ENCODE data around the gene KCNJ10.

Gene KCNJ10

DNA sequence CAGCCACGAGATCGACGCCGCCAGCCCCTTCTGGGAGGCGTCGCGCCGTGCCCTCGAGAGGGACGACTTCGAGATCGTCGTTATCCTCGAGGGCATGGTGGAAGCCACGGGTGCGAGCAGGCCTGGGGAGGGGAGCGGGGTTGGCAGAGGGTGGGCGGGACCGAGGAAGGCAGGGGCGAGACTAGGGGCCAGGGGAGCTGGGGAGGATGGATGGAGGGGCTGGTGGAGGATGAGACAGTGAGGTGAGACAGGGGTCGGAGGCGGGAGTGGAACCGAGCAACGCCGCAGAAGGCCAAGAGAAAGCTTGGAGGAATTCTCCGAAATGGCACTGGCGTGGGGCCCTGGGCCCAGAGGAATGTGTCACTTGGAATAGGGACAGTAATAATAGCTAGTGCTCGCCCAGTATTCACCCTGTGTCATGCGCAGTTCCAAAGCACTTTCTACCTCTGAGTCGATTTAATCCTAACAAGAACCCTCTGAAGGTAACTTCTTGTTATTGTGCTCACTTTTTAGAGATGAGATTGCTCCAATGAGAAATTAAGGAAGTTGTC, 14.9 kb upstream of the KCNJ10 start (continued):
- TF ChIP-seq, protein P1, sequence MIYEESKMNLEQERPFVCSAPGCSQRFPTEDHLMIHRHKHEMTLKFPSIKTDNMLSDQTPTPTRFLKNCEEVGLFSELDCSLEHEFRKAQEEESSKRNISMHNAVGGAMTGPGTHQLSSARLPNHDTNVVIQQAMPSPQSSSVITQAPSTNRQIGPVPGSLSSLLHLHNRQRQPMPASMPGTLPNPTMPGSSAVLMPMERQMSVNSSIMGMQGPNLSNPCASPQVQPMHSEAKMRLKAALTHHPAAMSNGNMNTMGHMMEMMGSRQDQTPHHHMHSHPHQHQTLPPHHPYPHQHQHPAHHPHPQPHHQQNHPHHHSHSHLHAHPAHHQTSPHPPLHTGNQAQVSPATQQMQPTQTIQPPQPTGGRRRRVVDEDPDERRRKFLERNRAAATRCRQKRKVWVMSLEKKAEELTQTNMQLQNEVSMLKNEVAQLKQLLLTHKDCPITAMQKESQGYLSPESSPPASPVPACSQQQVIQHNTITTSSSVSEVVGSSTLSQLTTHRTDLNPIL (CRISPR knock-in tag; IDR thresholded peaks at IDR 0.05; ENCODE audit: low read depth), result no peak
- TF ChIP-seq ISL1 (CRISPR knock-in tag; IDR thresholded peaks at IDR 0.05), result no peak

GRCh38 chr1:160083968-160084770, 14.2 kb upstream of the KCNJ10 start:
- TF ChIP-seq PPARA (CRISPR knock-in tag; IDR thresholded peaks at IDR 0.05; ENCODE audit: borderline replicate concordance) (no peak), ISL1 (CRISPR knock-in tag; IDR thresholded peaks at IDR 0.05) (no peak), RARB (CRISPR knock-in tag; IDR thresholded peaks at IDR 0.05) (no peak), TOX (CRISPR knock-in tag; IDR thresholded peaks at IDR 0.05; ENCODE audit: borderline replicate concordance) (no peak), ZNF8 (CRISPR knock-in tag; IDR thresholded peaks at IDR 0.05) (no peak), PATZ1 (CRISPR knock-in tag; IDR thresholded peaks at IDR 0.05; ENCODE audit: borderline replicate concordance) (no peak), ZFP30 (CRISPR knock-in tag; IDR thresholded peaks at IDR 0.05) (no peak), POU6F1 (CRISPR knock-in tag; IDR thresholded peaks at IDR 0.05; ENCODE audit: borderline replicate concordance, low read depth) (no peak), SNAI2 (CRISPR knock-in tag; IDR thresholded peaks at IDR 0.05) (no peak), ARNTL (CRISPR knock-in tag; IDR thresholded peaks at IDR 0.05; ENCODE audit: borderline replicate concordance, low read depth) (no peak)
- TF ChIP-seq, protein P2, sequence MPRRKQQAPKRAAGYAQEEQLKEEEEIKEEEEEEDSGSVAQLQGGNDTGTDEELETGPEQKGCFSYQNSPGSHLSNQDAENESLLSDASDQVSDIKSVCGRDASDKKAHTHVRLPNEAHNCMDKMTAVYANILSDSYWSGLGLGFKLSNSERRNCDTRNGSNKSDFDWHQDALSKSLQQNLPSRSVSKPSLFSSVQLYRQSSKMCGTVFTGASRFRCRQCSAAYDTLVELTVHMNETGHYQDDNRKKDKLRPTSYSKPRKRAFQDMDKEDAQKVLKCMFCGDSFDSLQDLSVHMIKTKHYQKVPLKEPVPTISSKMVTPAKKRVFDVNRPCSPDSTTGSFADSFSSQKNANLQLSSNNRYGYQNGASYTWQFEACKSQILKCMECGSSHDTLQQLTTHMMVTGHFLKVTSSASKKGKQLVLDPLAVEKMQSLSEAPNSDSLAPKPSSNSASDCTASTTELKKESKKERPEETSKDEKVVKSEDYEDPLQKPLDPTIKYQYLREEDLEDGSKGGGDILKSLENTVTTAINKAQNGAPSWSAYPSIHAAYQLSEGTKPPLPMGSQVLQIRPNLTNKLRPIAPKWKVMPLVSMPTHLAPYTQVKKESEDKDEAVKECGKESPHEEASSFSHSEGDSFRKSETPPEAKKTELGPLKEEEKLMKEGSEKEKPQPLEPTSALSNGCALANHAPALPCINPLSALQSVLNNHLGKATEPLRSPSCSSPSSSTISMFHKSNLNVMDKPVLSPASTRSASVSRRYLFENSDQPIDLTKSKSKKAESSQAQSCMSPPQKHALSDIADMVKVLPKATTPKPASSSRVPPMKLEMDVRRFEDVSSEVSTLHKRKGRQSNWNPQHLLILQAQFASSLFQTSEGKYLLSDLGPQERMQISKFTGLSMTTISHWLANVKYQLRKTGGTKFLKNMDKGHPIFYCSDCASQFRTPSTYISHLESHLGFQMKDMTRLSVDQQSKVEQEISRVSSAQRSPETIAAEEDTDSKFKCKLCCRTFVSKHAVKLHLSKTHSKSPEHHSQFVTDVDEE (CRISPR knock-in tag; IDR thresholded peaks at IDR 0.05), result no peak
- peak; percentile 66 for ATAC-seq

- TF ChIP-seq TOX (CRISPR knock-in tag; IDR thresholded peaks at IDR 0.05; ENCODE audit: borderline replicate concordance), result no peak
- no peak for TF ChIP-seq OSR1 (CRISPR knock-in tag; IDR thresholded peaks at IDR 0.05)
- TF ChIP-seq ZFP3 (CRISPR knock-in tag; IDR thresholded peaks at IDR 0.05), result no peak
- TF ChIP-seq TCF4 (CRISPR knock-in tag; IDR thresholded peaks at IDR 0.05; ENCODE audit: borderline replicate concordance), result no peak
- TF ChIP-seq PPARA (CRISPR knock-in tag; IDR thresholded peaks at IDR 0.05; ENCODE audit: borderline replicate concordance), result no peak
- TF ChIP-seq ZNF8 (CRISPR knock-in tag; IDR thresholded peaks at IDR 0.05), result no peak
- no peak for TF ChIP-seq ZFP30 (CRISPR knock-in tag; IDR thresholded peaks at IDR 0.05)
- TF ChIP-seq, protein P2 (CRISPR knock-in tag; IDR thresholded peaks at IDR 0.05), result no peak
- no peak for TF ChIP-seq ZNF70 (CRISPR knock-in tag; IDR thresholded peaks at IDR 0.05)
- no peak for TF ChIP-seq RARB (CRISPR knock-in tag; IDR thresholded peaks at IDR 0.05)
- ATAC-seq, result no peak
These were observed 13.0 kb upstream of the KCNJ10 start for GRCh38 chr1:160082926-160083325.
